HepG2 (cell line): ENCODE data around the gene S100A7. TPM values are rescaled to one million over a fixed set of nuclear protein-coding genes. Genes with fewer than 3 reads are reported as not detected.

ENCODE experiments used
- ATAC-seq: fragments of 200-7000 bp; cut with Tn5 transposase; 3 replicates; pipeline ENCODE4 v1.9.1; 2020; ENCODE audit warnings: mild to moderate bottlenecking, moderate library complexity
- BruUV-seq: library from RNA; stranded (reverse); fragments of 400-500 nt; replicated peaks from 2 replicates; lab custom pipeline; 2021; lab: Mats Ljungman, UMichigan
- CTCF ChIA-PET: fragments of 300-600 bp; formaldehyde crosslinking; extraction: SDS; loops from one replicate; lab custom pipeline; 2021; ENCODE audit warnings: low total read pairs, inconsistent platforms, low intra/inter-chr PET ratio; lab: Yijun Ruan, JAX
- POLR2A ChIA-PET: fragments of 350-600 bp; sonication (Branson Sonifier 250); formaldehyde crosslinking; loops from one replicate; lab custom pipeline; 2020; ENCODE audit warnings: antibody characterized with exemption, inconsistent platforms; lab: Yijun Ruan, JAX
- DNase-seq: peaks from one replicate; pipeline ENCODE4 v3.0.0-alpha.2; 2015; ENCODE audit warnings: low spot score
- FAIRE-seq: peaks from 3 replicates; lab custom pipeline; 2011; peaks lifted over from hg19 to GRCh38; lab: Jason Lieb, UNC
- H2AFZ ChIP-seq: one replicate; pipeline ENCODE4 v1.6.1; 2011; ENCODE audit warnings: low read length, inconsistent platforms
- H3K27ac ChIP-seq: fragments of 300-600 bp; 3 replicates; pipeline ENCODE4 v1.8.0; 2011; ENCODE audit warnings: mixed run types, mild to moderate bottlenecking, mixed read lengths, low read length, inconsistent platforms; ENCODE audit not compliant: insufficient read depth; ENCODE audit errors: extremely low read length
- H3K27me3 ChIP-seq, 2 experiments: fragments of 200-600 bp in 1 of 2; 2 replicates in 1 of 2; 3 replicates in 1 of 2; pipeline versions ENCODE4 v1.6.0 to v1.8.0; 2011; ENCODE audit warnings: low read length in 2 of 2, mild to moderate bottlenecking in 2 of 2, moderate library complexity in 2 of 2, inconsistent platforms in 1 of 2; ENCODE audit not compliant: insufficient read depth in 2 of 2, control insufficient read depth in 1 of 2
- H3K36me3 ChIP-seq, 2 experiments: fragments of 200-600 bp in 1 of 2; replicated peaks in 1 of 2; 2 replicates in 1 of 2; 3 replicates in 1 of 2; pipeline versions ENCODE4 v1.5.1 to v1.8.0; 2011; ENCODE audit warnings: low read length in 2 of 2, inconsistent platforms in 1 of 2; ENCODE audit not compliant: insufficient read depth in 2 of 2, control insufficient read depth in 1 of 2
- H3K4me1 ChIP-seq: 2 replicates; pipeline ENCODE4 v1.5.1; 2012; ENCODE audit warnings: low read length, inconsistent platforms; ENCODE audit not compliant: insufficient read depth
- H3K4me2 ChIP-seq: 2 replicates; pipeline ENCODE4 v1.6.0; 2011; ENCODE audit warnings: low read depth, low read length, inconsistent platforms
- H3K4me3 ChIP-seq, 3 experiments: fragments of 200-600 bp in 1 of 3; sonication (generic), shearing (Covaris generic) in 1 of 3; replicated peaks in 1 of 3; 2 replicates each; pipeline ENCODE4 v1.5.1; 2011 to 2016; ENCODE audit warnings: low read length in 3 of 3, inconsistent platforms in 2 of 3, low read depth in 2 of 3, mild to moderate bottlenecking in 2 of 3, control low read depth in 1 of 3, mixed read lengths in 1 of 3; ENCODE audit not compliant: insufficient read depth in 1 of 3
- H3K79me2 ChIP-seq: one replicate; pipeline ENCODE4 v1.6.1; 2011; ENCODE audit warnings: low read length, inconsistent platforms; ENCODE audit not compliant: insufficient read depth
- H3K9ac ChIP-seq: 2 replicates; pipeline ENCODE4 v1.6.0; 2011; ENCODE audit warnings: mild to moderate bottlenecking, low read depth, low read length, inconsistent platforms; ENCODE audit not compliant: insufficient read depth
- H3K9me3 ChIP-seq: 2 replicates; pipeline ENCODE4 v1.5.1; 2012; ENCODE audit warnings: mild to moderate bottlenecking, low read length
- H4K20me1 ChIP-seq: 2 replicates; pipeline ENCODE4 v1.6.0; 2011; ENCODE audit warnings: inconsistent platforms, mild to moderate bottlenecking, low read length, moderate library complexity; ENCODE audit not compliant: insufficient read depth
- ARHGAP35 ChIP-seq: sonication (generic); formaldehyde crosslinking; IDR thresholded peaks from 2 replicates; pipeline ENCODE4 v1.9.0; 2022; ENCODE audit warnings: mild to moderate bottlenecking, inconsistent platforms, moderate library complexity, missing genetic modification reagents, borderline replicate concordance
- CHD4 ChIP-seq: fragments of 200-600 bp; sonication (generic); IDR thresholded peaks from 2 replicates; pipeline ENCODE4 v1.7.0; 2017; ENCODE audit warnings: mild to moderate bottlenecking, low read length, borderline replicate concordance
- CREB1 ChIP-seq, 2 experiments: fragments of 450-650 bp in 1 of 2; IDR thresholded peaks; 2 replicates each; pipeline ENCODE4 v1.6.1; 2016 to 2017; ENCODE audit warnings: control low read depth in 1 of 2, mild to moderate bottlenecking in 1 of 2, missing compliant biosample characterization in 1 of 2, missing genetic modification characterization in 1 of 2
- FOXA1 ChIP-seq, 2 experiments: fragments of 450-650 bp in 1 of 2; sonication (generic) in 1 of 2; formaldehyde crosslinking in 1 of 2; IDR thresholded peaks; 2 replicates each; pipeline versions ENCODE4 v1.4.0 to v1.6.1; 2016 to 2020; ENCODE audit warnings: missing genetic modification reagents in 1 of 2
- FOXA3 ChIP-seq: IDR thresholded peaks from 2 replicates; pipeline ENCODE4 v1.6.1; 2016; ENCODE audit warnings: missing genetic modification reagents, missing compliant biosample characterization
- HMG20B ChIP-seq: conservative IDR thresholded peaks from 2 replicates; pipeline ENCODE4 v1.6.1; 2016; ENCODE audit warnings: missing genetic modification reagents, missing compliant biosample characterization
- JDP2 ChIP-seq: sonication (generic); formaldehyde crosslinking; IDR thresholded peaks from 2 replicates; pipeline ENCODE4 v1.8.1; 2022; ENCODE audit warnings: missing genetic modification reagents, borderline replicate concordance
- KDM4B ChIP-seq: sonication (generic); formaldehyde crosslinking; IDR thresholded peaks from 2 replicates; pipeline ENCODE4 v1.4.0; 2020; ENCODE audit warnings: missing genetic modification reagents
- KMT2A ChIP-seq: sonication (generic); formaldehyde crosslinking; IDR thresholded peaks from 2 replicates; pipeline ENCODE4 v1.4.0; 2020; ENCODE audit warnings: missing genetic modification reagents
- KMT2B ChIP-seq: IDR thresholded peaks from 2 replicates; pipeline ENCODE4 v1.6.1; 2016; ENCODE audit warnings: missing genetic modification reagents, missing compliant biosample characterization
- MAFF ChIP-seq: IDR thresholded peaks from 2 replicates; pipeline ENCODE4 v1.6.1; 2011; ENCODE audit warnings: low read depth, low read length, improper control_type of control experiment
- MBNL3 ChIP-seq: fragments of 250-450 bp; sonication (Bioruptor Pico); conservative IDR thresholded peaks from 2 replicates; pipeline ENCODE4 v1.8.0; 2022; ENCODE audit warnings: mild to moderate bottlenecking, inconsistent platforms
- NCOA5 ChIP-seq: sonication (generic); formaldehyde crosslinking; IDR thresholded peaks from 2 replicates; pipeline ENCODE4 v1.4.0; 2020; ENCODE audit warnings: missing genetic modification reagents
- NFKB2 ChIP-seq: sonication (generic); formaldehyde crosslinking; IDR thresholded peaks from 2 replicates; pipeline ENCODE4 v1.4.0; 2020; ENCODE audit warnings: missing genetic modification reagents, borderline replicate concordance
- RFXANK ChIP-seq: IDR thresholded peaks from 2 replicates; pipeline ENCODE4 v1.6.1; 2016
- TBP ChIP-seq: sonication (generic); formaldehyde crosslinking; IDR thresholded peaks from 2 replicates; pipeline ENCODE4 v1.5.0; 2020; ENCODE audit warnings: missing genetic modification reagents
- ZBTB38 ChIP-seq: sonication (generic); formaldehyde crosslinking; IDR thresholded peaks from 2 replicates; pipeline ENCODE4 v1.5.1; 2020; ENCODE audit warnings: mild to moderate bottlenecking, missing genetic modification reagents
- ZKSCAN5 ChIP-seq: sonication (generic); formaldehyde crosslinking; IDR thresholded peaks from 2 replicates; pipeline ENCODE4 v1.5.1; 2020; ENCODE audit warnings: mild to moderate bottlenecking, missing genetic modification reagents
- ZNF205 ChIP-seq: IDR thresholded peaks from 2 replicates; pipeline ENCODE4 v1.6.1; 2018; ENCODE audit warnings: missing biosample characterization, missing genetic modification reagents
- ZNF431 ChIP-seq: sonication (generic); formaldehyde crosslinking; IDR thresholded peaks from 2 replicates; pipeline ENCODE4 v1.9.0; 2022; ENCODE audit warnings: missing genetic modification reagents, low read depth, mild to moderate bottlenecking, borderline replicate concordance
- ZNF468 ChIP-seq: sonication (generic); formaldehyde crosslinking; IDR thresholded peaks from 2 replicates; pipeline ENCODE4 v1.8.0; 2022; ENCODE audit warnings: mild to moderate bottlenecking, moderate library complexity, missing genetic modification reagents
- WGBS: methylation state at CpG from one replicate; pipeline ENCODE4 v1.1.6; 2017; ENCODE audit warnings: low lambda C conversion rate; 5-methylcytosine and 5-hydroxymethylcytosine counted together
- in situ Hi-C: cut with HindIII; loops from 2 replicates; pipeline ENCODE4 v1.10.0; 2017; ENCODE audit warnings: low pct_unique_long_range_greater_than_20kb; ENCODE audit not compliant: extremely low pct_ligation_motif_present
- intact Hi-C: fragments of 100-400 bp; cut with micrococcal nuclease; formaldehyde crosslinking; loops from one replicate; pipeline ENCODE4 v1.10.0; 2022; ENCODE audit not compliant: unreplicated experiment
- polyA plus RNA-seq, 8 experiments: library from polyadenylated mRNA; depleted of rRNA in 3 of 8; stranded (reverse) in 7 of 8; unstranded in 1 of 8; fragments of >200 nt; fragmentation: Illumina TruSeq in 4 of 8; extraction: Trizol in 4 of 8; gene quantifications; 2 replicates each; pipeline versions ENCODE4 v1.2.1 to v1.2.3, GENCODE V29; 2011 to 2016; ENCODE audit warnings: low read depth in 4 of 8, missing spikeins in 1 of 8, mixed read lengths in 1 of 8; ENCODE audit not compliant: insufficient read depth in 1 of 8
- total RNA-seq, 5 experiments: library from RNA; depleted of rRNA; stranded (reverse); fragments of >200 nt; fragmentation: Illumina TruSeq; extraction: Trizol; gene quantifications; 2 replicates each; pipeline ENCODE4 v1.2.3, GENCODE V29; 2016; ENCODE audit warnings: low read depth in 1 of 5
- TF ChIP-seq, protein P1 (sequence below): sonication (generic); formaldehyde crosslinking; IDR thresholded peaks from 2 replicates; pipeline ENCODE4 v1.4.0; 2020; ENCODE audit warnings: missing genetic modification reagents, mild to moderate bottlenecking, borderline replicate concordance
- TF ChIP-seq, protein P2 (sequence below): sonication (generic); formaldehyde crosslinking; IDR thresholded peaks from 2 replicates; pipeline ENCODE4 v1.8.0; 2022; ENCODE audit warnings: mild to moderate bottlenecking, missing genetic modification reagents

The S100A7 gene
- total and polyA plus RNA-seq, 2 of the 13 experiments (the other 11 are each of a cell fraction or from before 2014, with no cell fraction given) = not detected

DNA sequence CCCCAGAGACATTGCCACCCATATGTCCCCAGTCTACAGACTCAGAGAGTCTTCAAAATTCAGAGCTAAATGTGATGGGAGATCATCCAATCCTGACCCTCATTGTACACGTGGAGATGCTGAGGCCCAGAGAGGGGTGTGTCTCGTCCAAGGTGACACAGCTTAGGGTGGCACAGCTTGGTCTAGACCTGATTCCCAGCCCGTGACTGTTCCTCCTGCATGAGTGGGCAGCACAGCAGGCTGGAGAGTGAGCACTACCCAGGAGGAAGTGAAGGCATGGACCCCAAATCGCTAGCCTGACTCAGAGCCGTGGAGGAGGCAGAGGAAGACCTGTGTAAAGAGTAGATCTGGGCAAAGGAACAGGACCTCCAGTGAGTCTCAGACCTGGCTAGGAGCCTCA, 16.4 kb downstream of the S100A7 start (continued):
- TF ChIP-seq, protein P1, sequence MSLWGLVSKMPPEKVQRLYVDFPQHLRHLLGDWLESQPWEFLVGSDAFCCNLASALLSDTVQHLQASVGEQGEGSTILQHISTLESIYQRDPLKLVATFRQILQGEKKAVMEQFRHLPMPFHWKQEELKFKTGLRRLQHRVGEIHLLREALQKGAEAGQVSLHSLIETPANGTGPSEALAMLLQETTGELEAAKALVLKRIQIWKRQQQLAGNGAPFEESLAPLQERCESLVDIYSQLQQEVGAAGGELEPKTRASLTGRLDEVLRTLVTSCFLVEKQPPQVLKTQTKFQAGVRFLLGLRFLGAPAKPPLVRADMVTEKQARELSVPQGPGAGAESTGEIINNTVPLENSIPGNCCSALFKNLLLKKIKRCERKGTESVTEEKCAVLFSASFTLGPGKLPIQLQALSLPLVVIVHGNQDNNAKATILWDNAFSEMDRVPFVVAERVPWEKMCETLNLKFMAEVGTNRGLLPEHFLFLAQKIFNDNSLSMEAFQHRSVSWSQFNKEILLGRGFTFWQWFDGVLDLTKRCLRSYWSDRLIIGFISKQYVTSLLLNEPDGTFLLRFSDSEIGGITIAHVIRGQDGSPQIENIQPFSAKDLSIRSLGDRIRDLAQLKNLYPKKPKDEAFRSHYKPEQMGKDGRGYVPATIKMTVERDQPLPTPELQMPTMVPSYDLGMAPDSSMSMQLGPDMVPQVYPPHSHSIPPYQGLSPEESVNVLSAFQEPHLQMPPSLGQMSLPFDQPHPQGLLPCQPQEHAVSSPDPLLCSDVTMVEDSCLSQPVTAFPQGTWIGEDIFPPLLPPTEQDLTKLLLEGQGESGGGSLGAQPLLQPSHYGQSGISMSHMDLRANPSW (CRISPR knock-in tag) = no peak
- no peak for TF ChIP-seq ZNF431 (CRISPR knock-in tag)
- TF ChIP-seq MBNL3 (CRISPR knock-in tag) = no peak
- TF ChIP-seq MAFF = no peak
- TF ChIP-seq RFXANK (CRISPR knock-in tag) = no peak
- TF ChIP-seq FOXA1 (IDR thresholded peaks at IDR 0.05) = no peak
- no peak for TF ChIP-seq FOXA1 (CRISPR knock-in tag; IDR thresholded peaks at IDR 0.05)
- TF ChIP-seq JDP2 (CRISPR knock-in tag) = no peak
- TF ChIP-seq CREB1 (IDR thresholded peaks at IDR 0.05) = no peak
- TF ChIP-seq CREB1 (CRISPR knock-in tag; IDR thresholded peaks at IDR 0.05) = no peak
- TF ChIP-seq, all 625 proteins: peak for 0

DNA sequence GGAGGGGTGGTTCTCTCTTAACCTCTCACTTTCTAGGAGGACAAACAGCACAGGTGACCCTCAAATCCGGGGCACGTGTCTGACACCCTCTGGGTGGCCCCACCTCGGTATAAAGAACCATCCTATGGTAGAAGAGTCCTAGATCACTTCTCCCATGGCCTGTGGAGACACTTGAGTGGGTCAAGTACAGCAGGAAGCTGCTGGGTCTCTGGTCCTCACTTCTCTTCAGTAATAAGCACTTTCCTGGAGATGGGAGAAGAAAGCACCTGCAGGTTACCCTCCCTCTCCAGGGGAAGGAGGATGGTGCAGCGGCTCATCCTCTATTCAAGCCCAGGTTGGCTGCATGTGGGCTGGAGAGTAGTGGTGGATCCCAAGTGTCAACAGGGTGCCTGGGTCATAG, 17.0 kb downstream of the S100A7 start:
- no TSS peak for BruUV-seq
- ATAC-seq (no peak), FAIRE-seq (no peak), DNase-seq (no peak)
- 0% methylated on average over 1 of the region's 4 CpGs for WGBS
- H3K4me2 ChIP-seq = no peak overlapping the region
- no peak overlapping the region for H3K27ac ChIP-seq
- H3K4me3 ChIP-seq = no peak overlapping the region
- no peaks in the 10 kb centered on the region for H3K36me3 ChIP-seq
- no peaks in the 10 kb centered on the region for H3K9me3 ChIP-seq
- H3K79me2 ChIP-seq = no peaks in the 10 kb centered on the region
- in situ Hi-C loops (no loop called here), intact Hi-C loops (no loop called here)
- H4K20me1 ChIP-seq = no peaks in the 10 kb centered on the region
- ChIA-PET CTCF (no interaction called here), POLR2A (no interaction called here)
- no peaks in the 10 kb centered on the region for H3K27me3 ChIP-seq
- no peak overlapping the region for H3K9ac ChIP-seq
- no peaks in the 10 kb centered on the region for H3K4me1 ChIP-seq
- H2AFZ ChIP-seq = no peak overlapping the region
- no peak for TF ChIP-seq ARHGAP35 (CRISPR knock-in tag)
- TF ChIP-seq CHD4 = no peak
- TF ChIP-seq NCOA5 (CRISPR knock-in tag) = no peak
- TF ChIP-seq TBP (CRISPR knock-in tag) = no peak
- no peak for TF ChIP-seq ZNF205 (CRISPR knock-in tag)
- no peak for TF ChIP-seq ZKSCAN5 (CRISPR knock-in tag)
- no peak for TF ChIP-seq KMT2B
- TF ChIP-seq, protein P2, sequence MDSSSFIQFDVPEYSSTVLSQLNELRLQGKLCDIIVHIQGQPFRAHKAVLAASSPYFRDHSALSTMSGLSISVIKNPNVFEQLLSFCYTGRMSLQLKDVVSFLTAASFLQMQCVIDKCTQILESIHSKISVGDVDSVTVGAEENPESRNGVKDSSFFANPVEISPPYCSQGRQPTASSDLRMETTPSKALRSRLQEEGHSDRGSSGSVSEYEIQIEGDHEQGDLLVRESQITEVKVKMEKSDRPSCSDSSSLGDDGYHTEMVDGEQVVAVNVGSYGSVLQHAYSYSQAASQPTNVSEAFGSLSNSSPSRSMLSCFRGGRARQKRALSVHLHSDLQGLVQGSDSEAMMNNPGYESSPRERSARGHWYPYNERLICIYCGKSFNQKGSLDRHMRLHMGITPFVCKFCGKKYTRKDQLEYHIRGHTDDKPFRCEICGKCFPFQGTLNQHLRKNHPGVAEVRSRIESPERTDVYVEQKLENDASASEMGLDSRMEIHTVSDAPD (CRISPR knock-in tag) = no peak
- no peak for TF ChIP-seq ZBTB38 (CRISPR knock-in tag)
- no peak for TF ChIP-seq KMT2A (CRISPR knock-in tag)
- no peak for TF ChIP-seq FOXA3 (CRISPR knock-in tag)
- TF ChIP-seq KDM4B (CRISPR knock-in tag) = no peak
- TF ChIP-seq HMG20B (CRISPR knock-in tag) = no peak
- no peak for TF ChIP-seq ZNF468 (CRISPR knock-in tag)
- no peak for TF ChIP-seq NFKB2 (CRISPR knock-in tag)
